ENCODE data around the gene NRTN. TPM values are rescaled to one million over a fixed set of nuclear protein-coding genes. Genes with fewer than 3 reads are reported as not detected.

NRTN gene
- total and polyA plus RNA-seq, 2 of the 13 experiments (the other 11 are each of a cell fraction or from before 2014, with no cell fraction given) = 4.1 to 5.3 TPM

- 0 out of 2 replicates have a peak, but pooled peaks have one; percentile 42 for TF ChIP-seq ZNF335 (CRISPR knock-in tag; IDR thresholded peaks at IDR 0.05)
- TF ChIP-seq ZNF569 (CRISPR knock-in tag; IDR thresholded peaks at IDR 0.05; ENCODE audit: borderline replicate concordance) = 0 out of 2 replicates have a peak, but pooled peaks have one; percentile 52
- TF ChIP-seq MYPOP (CRISPR knock-in tag; IDR thresholded peaks at IDR 0.05) = 0 out of 2 replicates have a peak, but pooled peaks have one; percentile 51
- TF ChIP-seq ZNF609 (CRISPR knock-in tag; IDR thresholded peaks at IDR 0.05; ENCODE audit: borderline replicate concordance) = peak; percentile 67; the same call in 1 of the 2 replicates
- peak; percentile 75; the same call in 1 of the 2 replicates for TF ChIP-seq MEIS2 (CRISPR knock-in tag; IDR thresholded peaks at IDR 0.05)
- TF ChIP-seq EZH2 (conservative IDR thresholded peaks at IDR 0.05; ENCODE audit: low read depth, low read length) = no peak
- TF ChIP-seq SP2 (CRISPR knock-in tag; IDR thresholded peaks at IDR 0.05) = no peak
- peak; percentile 73; the same call in 1 of the 2 replicates for TF ChIP-seq ZBTB39 (CRISPR knock-in tag; IDR thresholded peaks at IDR 0.05)
- no peak; the same call in 1 of the 2 replicates for TF ChIP-seq IRF9 (CRISPR knock-in tag; IDR thresholded peaks at IDR 0.05; ENCODE audit: borderline replicate concordance)
- no peak for TF ChIP-seq ZNF558 (CRISPR knock-in tag; IDR thresholded peaks at IDR 0.05; ENCODE audit: borderline replicate concordance)
- TF ChIP-seq TMF1 (CRISPR knock-in tag; IDR thresholded peaks at IDR 0.05; ENCODE audit: low read depth) = no peak
- TF ChIP-seq YEATS2 (CRISPR knock-in tag; IDR thresholded peaks at IDR 0.05; ENCODE audit: borderline replicate concordance) = no peak
- TF ChIP-seq ZSCAN25 (CRISPR knock-in tag; IDR thresholded peaks at IDR 0.05) = no peak
- no peak for TF ChIP-seq NFYC (CRISPR knock-in tag; IDR thresholded peaks at IDR 0.05)
- no peak for TF ChIP-seq ZNF773 (CRISPR knock-in tag; IDR thresholded peaks at IDR 0.05; ENCODE audit: borderline replicate concordance)
These were observed 21.9 kb downstream of the NRTN start (continued) for GRCh38 chr19:5826531-5827341.
